Activated T-cell treated with anti-CD3 and anti-CD28 coated beads, Interleukin-2, amount 50 U/mL, for 72 hours (primary cell): ENCODE results near the gene TM4SF5. TPM values are rescaled to one million over a fixed set of nuclear protein-coding genes. Genes with fewer than 3 reads are reported as not detected.
A peak's percentile ranks its signal among the peaks of the same experiment; 100 is the strongest.

Experiments used
- ATAC-seq, 2 donors: fragments of 150-1000 bp; cut with Tn5 transposase; replicated peaks in 1 of 2; 2 replicates each; pipeline ENCODE4 v1.10.0; 2021; ENCODE audit warnings: moderate library complexity in 2 of 2, mild to moderate bottlenecking in 1 of 2
- DNase-seq, 2 donors: peaks; one replicate each; pipeline ENCODE4 v3.0.0; 2021 to 2022; ENCODE audit warnings: mixed read lengths in 1 of 2
- H3K27ac Mint-ChIP-seq: one replicate; pipeline ENCODE4 v1.8.0; 2022; ENCODE audit warnings: mild to moderate bottlenecking, moderate library complexity, mixed read lengths
- H3K27me3 Mint-ChIP-seq: one replicate; pipeline ENCODE4 v1.8.0; 2022; ENCODE audit warnings: low read depth, mixed read lengths
- H3K36me3 Mint-ChIP-seq, 2 donors: one replicate each; pipeline ENCODE4 v1.8.0; 2022; ENCODE audit warnings: mixed read lengths in 2 of 2, mild to moderate bottlenecking in 1 of 2; ENCODE audit not compliant: insufficient read depth in 2 of 2
- H3K4me1 Mint-ChIP-seq: one replicate; pipeline ENCODE4 v1.8.0; 2022; ENCODE audit warnings: low read depth, mixed read lengths
- H3K4me3 Mint-ChIP-seq, 2 donors: one replicate each; pipeline ENCODE4 v1.8.0; 2022; ENCODE audit warnings: mild to moderate bottlenecking in 2 of 2, mixed read lengths in 2 of 2, moderate library complexity in 2 of 2
- H3K9me3 Mint-ChIP-seq, 2 donors: one replicate each; pipeline ENCODE4 v1.8.0; 2022; ENCODE audit warnings: mixed read lengths in 2 of 2
- total RNA-seq, 2 donors: library from RNA; stranded (reverse); gene quantifications; one replicate each; pipeline ENCODE4 v1.2.3, GENCODE V29; 2022

TM4SF5 gene
- total RNA-seq, 2 donors from 2014 or later: not detected

DNA sequence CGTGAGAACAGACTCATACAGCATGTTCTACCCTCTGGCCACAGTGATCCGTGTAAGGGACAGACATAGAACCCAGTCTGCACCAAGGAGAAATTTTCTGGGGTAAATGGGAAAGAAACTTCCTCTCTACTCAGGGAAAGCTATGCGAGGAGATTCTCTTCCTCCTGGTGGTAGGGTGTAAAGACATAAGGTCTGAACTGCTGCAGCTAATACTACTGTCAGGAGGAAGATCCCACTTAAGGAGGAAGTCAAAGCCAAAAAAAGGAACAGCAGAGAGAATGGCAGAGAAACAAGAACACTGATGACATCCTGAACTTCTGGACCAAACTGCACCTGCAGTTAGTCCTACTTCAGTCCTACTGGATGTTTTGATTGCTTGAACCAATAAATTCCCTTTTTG lies 7.1 kb upstream of the TM4SF5 start:
- Mint-ChIP-seq H3K4me3 (no peak overlapping the region), H3K36me3 (no peaks in the 10 kb centered on the region), H3K9me3 (no peaks in the 10 kb centered on the region), H3K27ac (no peak overlapping the region), H3K4me1 (no peaks in the 10 kb centered on the region), H3K27me3 (no peaks in the 10 kb centered on the region)
- no peak for ATAC-seq
- no peak for DNase-seq

DNA sequence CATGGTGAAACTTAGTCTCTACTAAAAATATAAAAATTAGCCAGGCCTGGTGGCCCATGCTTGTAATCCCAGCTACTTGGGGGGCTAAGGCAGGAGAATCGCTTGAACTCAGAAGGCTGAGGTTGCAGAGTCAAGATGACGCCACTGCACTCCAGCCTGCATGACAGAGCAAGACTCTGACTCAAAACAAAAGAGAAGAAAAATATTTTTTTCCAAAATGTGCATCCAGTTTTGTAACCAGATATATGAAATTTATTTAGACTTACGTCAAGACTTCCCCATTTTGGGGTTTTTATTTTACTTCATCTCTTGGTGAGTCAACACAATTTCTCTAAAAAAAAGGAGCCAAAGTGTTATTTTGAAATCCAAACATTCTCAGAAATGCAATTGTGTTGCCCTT lies 5.5 kb upstream of the TM4SF5 start:
- Mint-ChIP-seq H3K4me1 (no peaks in the 10 kb centered on the region), H3K4me3 (no peak overlapping the region), H3K36me3 (no peaks in the 10 kb centered on the region), H3K9me3 (no peaks in the 10 kb centered on the region), H3K27ac (no peak overlapping the region), H3K27me3 (no peaks in the 10 kb centered on the region)
- no peak for ATAC-seq
- DNase-seq: no peak

DNA sequence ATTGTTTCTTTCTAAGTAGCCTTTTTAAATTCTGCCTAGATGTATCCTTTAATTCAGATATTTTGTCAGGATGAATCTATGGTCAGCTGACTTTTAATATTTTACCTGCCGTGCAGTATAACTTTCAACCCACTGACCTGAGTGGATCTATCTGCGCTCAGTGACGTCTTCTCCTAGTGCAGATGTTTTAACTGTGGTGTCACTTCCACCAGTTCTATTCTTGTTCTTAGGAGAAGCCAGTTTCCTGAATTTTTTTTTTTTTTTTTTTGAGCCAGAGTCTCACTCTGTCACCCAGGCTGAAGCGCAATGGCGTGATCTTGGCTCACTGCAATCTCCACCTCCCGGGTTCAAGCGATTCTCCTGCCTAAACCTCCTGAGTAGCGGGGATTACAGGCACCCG lies 5.0 kb upstream of the TM4SF5 start:
- no peak overlapping the region for H3K4me3 Mint-ChIP-seq
- peaks cover 3% of the 10 kb centered on the region for H3K4me1 Mint-ChIP-seq
- no peak overlapping the region for H3K27ac Mint-ChIP-seq
- DNase-seq (no peak), ATAC-seq (no peak)
- H3K9me3 Mint-ChIP-seq: no peaks in the 10 kb centered on the region
- H3K36me3 Mint-ChIP-seq: no peaks in the 10 kb centered on the region
- no peaks in the 10 kb centered on the region for H3K27me3 Mint-ChIP-seq

DNA sequence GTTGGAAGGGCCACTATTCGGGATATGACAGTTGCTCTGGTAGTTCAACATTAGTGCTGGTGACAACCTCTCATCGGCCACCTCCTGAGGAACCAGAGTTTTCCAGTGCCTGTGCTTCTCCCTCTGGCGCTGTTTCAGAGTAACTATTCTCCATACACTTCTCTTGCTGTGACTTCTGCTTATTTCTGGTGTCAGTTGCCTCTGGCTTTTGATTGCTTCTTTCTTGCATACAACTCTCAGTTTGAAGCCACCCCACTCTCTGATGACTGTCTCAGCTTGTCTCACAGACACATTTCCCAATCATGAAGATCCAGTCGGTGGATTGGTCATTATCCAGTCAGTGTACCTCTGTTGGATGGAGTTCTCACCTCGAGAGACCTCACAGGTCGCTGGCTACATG lies 3.4 kb upstream of the TM4SF5 start:
- H3K27me3 Mint-ChIP-seq: no peaks in the 10 kb centered on the region
- no peak overlapping the region for H3K4me3 Mint-ChIP-seq
- H3K4me1 Mint-ChIP-seq: peaks cover 6% of the 10 kb centered on the region
- DNase-seq (no peak), ATAC-seq (no peak)
- H3K27ac Mint-ChIP-seq: no peak overlapping the region
- no peaks in the 10 kb centered on the region for H3K36me3 Mint-ChIP-seq
- no peaks in the 10 kb centered on the region for H3K9me3 Mint-ChIP-seq

DNA sequence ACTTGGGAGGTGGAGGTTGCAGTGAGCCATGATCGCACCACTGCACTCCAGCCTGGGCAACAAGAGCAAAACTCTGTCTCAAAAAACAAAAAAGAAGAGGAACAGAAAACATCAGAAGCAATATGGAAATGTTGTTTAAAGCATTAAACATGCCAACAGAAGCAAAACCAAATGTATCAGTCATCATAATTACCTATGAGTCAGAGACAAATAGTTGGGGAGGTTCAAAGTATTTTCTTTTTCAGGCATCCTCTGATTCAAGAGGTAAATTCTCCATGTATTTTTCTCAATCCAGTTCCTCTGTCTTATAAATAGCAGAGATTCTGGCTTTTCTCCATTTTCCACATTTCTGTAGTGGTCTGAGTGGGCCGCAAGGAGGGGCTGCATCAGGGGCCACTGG lies 2.1 kb upstream of the TM4SF5 start:
- peaks cover 6% of the 10 kb centered on the region for H3K4me1 Mint-ChIP-seq
- H3K27ac Mint-ChIP-seq: no peak overlapping the region
- DNase-seq: no peak
- ATAC-seq: no peak
- no peaks in the 10 kb centered on the region for H3K9me3 Mint-ChIP-seq
- no peak overlapping the region for H3K4me3 Mint-ChIP-seq
- H3K27me3 Mint-ChIP-seq: no peaks in the 10 kb centered on the region
- H3K36me3 Mint-ChIP-seq: no peaks in the 10 kb centered on the region

DNA sequence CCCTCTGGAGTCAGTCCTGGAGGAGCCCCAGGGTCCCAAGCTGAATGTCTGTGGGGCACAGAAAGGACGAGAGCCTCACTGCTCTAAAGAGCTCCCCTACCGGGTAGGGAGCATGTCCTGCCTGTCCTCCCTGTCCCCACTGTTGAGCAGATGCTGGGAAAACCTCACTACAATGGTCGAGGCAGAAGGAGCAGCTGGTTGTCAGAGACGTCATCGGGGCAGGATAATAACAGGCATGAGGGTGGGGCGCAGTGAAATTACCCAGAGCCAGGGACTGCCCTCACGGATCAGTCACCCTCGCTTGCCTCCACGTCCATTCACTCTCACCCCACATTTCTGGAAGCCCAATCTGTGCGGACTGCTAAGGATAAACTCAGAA lies 538 bp downstream of the TM4SF5 start:
- Mint-ChIP-seq H3K36me3 (no peaks in the 10 kb centered on the region), H3K4me3 (no peak overlapping the region), H3K27me3 (no peaks in the 10 kb centered on the region), H3K27ac (no peak overlapping the region), H3K9me3 (no peaks in the 10 kb centered on the region), H3K4me1 (peaks cover 6% of the 10 kb centered on the region)
- no peak for DNase-seq
- no peak for ATAC-seq

DNA sequence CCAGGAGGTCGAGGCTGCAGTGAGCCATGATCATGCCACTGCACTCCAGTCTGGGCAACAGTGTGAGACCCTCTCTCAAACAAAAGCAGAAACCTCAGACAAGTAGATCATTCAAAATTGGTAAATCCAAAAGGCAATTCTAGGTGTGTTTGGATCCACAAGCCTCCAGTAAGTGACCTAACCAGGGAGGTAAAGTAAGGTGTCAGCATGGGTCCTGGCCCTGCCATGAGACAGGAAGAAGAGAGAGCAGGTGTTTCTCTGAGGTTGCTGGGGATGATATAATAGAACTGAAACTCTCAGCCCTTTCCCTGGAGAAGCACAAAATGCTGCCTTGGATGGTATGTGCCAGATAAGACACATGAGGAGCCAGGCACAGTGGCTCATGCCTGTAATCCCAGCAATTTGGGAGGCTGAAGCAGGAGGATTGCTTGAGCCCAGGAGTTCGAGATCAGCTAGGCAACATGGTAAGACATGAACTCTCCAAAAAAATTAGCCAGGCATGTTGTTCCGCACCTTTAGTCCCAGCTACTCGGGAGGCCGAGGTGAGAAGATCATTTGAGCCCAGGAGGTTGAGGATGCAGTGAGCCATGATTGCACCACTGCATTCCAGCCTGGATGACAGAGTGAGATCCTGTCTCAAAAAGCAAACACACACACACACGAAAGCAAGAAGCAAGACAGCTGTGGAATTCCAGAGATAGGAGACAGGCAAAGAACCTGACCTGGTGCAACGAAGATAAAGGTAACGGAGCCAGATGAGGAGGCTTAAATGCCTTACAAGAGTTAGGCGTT lies 6.5 kb downstream of the TM4SF5 start:
- Mint-ChIP-seq H3K9me3 (no peaks in the 10 kb centered on the region), H3K27ac (no peak overlapping the region), H3K27me3 (peaks cover 23% of the 10 kb centered on the region), H3K4me3 (no peak overlapping the region), H3K4me1 (no peaks in the 10 kb centered on the region), H3K36me3 (no peaks in the 10 kb centered on the region)
- no peak for DNase-seq
- no peak for ATAC-seq

DNA sequence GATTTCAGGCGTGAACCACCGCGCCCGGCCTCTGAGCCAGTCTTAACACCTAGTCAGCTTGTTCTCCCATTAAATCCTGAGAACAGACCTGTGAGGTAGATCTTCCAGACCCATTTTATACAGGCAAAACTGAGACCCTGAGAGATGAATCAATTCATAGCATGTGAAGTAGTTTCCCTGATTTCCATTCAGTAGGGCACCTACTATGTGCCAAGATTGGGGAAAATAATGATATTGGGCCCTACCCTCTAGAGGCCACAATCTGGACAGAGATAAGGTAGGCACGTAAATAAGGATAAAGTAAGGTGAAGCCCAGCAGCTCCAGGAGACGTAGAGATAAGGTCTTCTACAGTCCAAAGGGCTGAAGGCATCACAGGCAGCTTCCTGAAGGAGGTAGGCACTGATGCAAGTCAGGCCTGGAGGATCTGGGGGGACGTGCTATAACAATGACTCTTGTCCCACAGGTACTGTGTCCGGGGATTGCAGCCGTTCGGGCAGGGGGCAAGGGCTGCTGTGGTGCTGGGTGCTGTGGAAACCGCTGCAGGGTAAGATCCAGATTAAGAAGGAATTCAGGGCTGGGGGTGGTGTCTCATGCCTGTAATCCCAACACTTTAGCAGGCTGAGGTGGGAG lies 8.8 kb downstream of the TM4SF5 start:
- Mint-ChIP-seq H3K27ac (no peak overlapping the region), H3K36me3 (no peaks in the 10 kb centered on the region), H3K4me3 (no peak overlapping the region), H3K9me3 (no peaks in the 10 kb centered on the region), H3K27me3 (peaks cover 41% of the 10 kb centered on the region), H3K4me1 (peaks cover 3% of the 10 kb centered on the region)
- ATAC-seq (no peak), DNase-seq (no peak)

DNA sequence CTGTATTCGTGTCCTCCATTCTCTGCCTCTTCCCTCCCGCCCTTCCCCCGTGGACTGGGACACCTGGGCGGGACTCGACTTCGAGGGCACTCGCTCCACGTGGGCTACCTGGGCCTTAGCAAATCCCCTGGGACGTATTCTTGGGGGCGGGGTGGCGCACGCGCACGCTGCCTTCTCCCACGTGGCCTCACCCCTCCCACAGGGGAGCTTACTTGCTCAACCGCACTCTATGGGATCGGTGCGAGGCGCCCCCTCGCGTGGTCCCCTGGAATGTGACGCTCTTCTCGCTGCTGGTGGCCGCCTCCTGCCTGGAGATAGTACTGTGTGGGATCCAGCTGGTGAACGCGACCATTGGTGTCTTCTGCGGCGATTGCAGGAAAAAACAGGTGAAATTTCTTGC lies 11.0 kb downstream of the TM4SF5 start:
- Mint-ChIP-seq H3K27me3 (peaks cover 60% of the 10 kb centered on the region), H3K4me1 (peaks cover 25% of the 10 kb centered on the region), H3K27ac (no peak overlapping the region), H3K36me3 (no peaks in the 10 kb centered on the region), H3K9me3 (no peaks in the 10 kb centered on the region), H3K4me3 (no peak overlapping the region)
- DNase-seq (peak; percentile 11 to 33), ATAC-seq (peak in 1 of 2 donors; percentile 49)

DNA sequence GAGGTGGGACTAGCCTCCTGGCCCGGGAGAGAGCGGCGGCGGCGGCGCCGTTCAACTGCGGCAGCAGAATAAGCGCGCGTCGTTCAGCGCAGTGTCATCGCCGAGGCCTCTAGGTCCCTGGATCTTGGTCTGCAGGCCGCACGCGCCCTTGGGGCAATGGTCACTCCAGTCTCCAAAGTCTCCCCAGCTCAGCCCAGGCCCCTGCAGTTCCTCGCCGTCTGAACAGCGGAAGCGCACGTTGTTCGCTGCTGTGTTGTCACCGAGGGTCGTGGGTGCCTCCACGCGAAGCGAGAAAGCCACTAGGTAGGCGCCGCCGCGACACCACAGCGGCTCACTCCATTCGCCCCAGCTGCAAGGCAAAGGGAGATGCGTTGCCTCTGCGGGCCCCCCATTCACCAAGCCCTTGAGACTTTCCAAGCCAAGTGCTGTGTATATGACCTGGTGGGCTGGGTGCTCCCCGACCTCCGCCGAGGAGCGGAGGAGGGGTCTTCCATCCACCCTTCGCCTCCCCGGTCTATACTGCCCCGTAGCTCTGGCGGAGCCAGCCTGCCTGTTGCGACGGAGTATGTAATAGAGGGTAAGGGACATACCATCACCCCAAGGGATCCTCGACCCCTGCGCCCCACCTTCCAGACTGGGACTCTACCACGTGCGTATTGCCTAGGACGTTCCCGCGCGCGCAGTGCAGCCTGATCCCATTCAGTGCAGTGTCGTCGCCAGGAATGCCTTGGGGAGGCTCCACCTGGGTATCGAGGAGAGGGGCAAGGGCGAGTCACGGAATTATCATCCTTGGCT lies 13.8 kb downstream of the TM4SF5 start:
- Mint-ChIP-seq H3K27ac (no peak overlapping the region), H3K36me3 (no peaks in the 10 kb centered on the region), H3K9me3 (no peaks in the 10 kb centered on the region), H3K4me3 (peak overlapping the region; percentile 66), H3K27me3 (peaks cover 55% of the 10 kb centered on the region), H3K4me1 (peaks cover 29% of the 10 kb centered on the region)
- DNase-seq: peak in 1 of 2 donors; percentile 21
- no peak for ATAC-seq

DNA sequence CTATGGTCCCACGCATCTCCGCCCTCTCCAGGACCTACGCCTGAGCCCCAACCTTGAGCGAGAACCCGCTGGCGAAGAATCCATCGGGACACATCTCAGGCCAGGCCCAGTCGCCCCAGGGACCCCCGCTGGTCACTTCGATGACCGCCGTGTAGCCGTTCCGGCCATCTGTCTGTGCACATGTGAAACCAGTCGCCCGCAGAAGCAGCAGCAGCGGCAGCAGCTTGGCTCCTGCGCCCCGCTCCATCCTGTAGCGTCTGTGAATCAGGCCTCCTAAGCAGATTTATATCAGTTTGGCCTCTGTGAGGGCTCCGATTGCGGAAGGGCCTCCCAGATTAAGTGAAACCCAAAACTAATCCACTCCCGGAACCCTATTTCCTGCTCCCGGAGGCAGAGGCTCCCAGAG lies 14.4 kb downstream of the TM4SF5 start, which contains the start of gene VMO1:
Gene VMO1, minus strand, starts transcription at position 259 of the 406 bp plus-strand sequence. Its CDS starts 12 bp downstream, at position 247.
- H3K36me3 Mint-ChIP-seq: no peaks in the 10 kb centered on the region
- no peak within 1 kb of the TSS for H3K27ac Mint-ChIP-seq
- peaks cover 35% of the 10 kb centered on the region for H3K4me1 Mint-ChIP-seq
- no peak for ATAC-seq
- peak in 1 of 2 donors; percentile 13 for DNase-seq
- no peaks in the 10 kb centered on the region for H3K9me3 Mint-ChIP-seq
- H3K4me3 Mint-ChIP-seq: peak within 1 kb of the TSS; percentile 66
- H3K27me3 Mint-ChIP-seq: peaks cover 52% of the 10 kb centered on the region

DNA sequence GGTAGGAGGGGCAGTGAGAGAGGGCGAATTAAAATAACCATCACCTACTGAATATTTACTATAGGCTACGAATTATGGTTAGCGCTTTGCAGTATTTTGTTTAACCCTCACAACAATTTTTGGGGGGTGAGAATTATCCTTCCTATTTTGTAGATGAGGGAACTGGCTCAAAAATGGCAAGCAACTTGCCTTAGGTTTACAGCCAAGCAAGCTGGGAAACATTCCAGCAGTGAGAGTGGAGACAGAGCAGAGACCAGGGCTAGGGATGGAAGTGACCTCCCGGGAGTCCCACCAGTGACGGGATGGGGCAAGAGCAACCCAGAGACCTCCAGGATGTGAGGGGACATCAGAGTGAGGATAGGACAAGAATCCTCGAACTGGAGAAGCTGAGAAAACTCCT lies 14.8 kb downstream of the TM4SF5 start:
- Mint-ChIP-seq H3K27ac (no peak overlapping the region), H3K36me3 (peaks cover 0 to 1% of the 10 kb centered on the region in 2 donors), H3K27me3 (peaks cover 52% of the 10 kb centered on the region), H3K4me1 (peaks cover 38% of the 10 kb centered on the region), H3K9me3 (no peaks in the 10 kb centered on the region), H3K4me3 (peak overlapping the region; percentile 66)
- DNase-seq (no peak), ATAC-seq (no peak)

DNA sequence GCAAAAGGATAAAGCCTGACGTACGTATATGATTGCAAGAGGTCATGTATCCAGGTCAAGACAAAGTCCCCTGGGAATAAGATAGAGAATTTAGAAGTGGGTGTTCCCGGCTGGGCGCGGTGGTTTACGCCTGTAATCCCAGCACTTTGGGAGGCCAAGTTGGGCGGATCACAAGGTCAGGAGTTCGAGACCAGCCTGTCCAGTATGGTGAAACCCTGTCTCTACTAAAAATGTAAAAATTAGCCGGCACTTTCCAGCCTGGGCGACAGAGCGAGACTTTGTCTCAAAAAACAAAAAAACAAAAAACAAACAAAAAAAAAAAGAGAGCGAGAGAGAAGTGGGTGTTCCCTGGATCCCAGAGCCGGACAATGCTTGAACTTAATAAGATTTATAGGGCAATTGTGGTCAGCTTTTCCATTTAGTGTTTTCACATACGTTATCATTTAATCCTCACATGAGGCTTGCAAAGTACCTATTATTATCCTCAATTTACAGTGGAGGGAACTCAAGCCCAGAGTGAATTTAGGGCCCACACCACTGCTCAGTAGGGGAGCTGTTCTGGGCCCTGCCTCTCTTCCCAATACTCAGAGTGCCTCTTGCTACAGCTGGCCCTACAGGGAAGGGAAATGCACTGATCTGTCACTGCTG lies 16.6 kb downstream of the TM4SF5 start:
- Mint-ChIP-seq H3K27ac (no peak overlapping the region), H3K4me3 (peak overlapping the region; percentile 23 to 63), H3K4me1 (peaks cover 38% of the 10 kb centered on the region), H3K27me3 (peaks cover 42% of the 10 kb centered on the region), H3K36me3 (peaks cover 0 to 1% of the 10 kb centered on the region in 2 donors), H3K9me3 (no peaks in the 10 kb centered on the region)
- no peak for DNase-seq
- no peak for ATAC-seq
